GM19468 (cell line): ENCODE data around the gene CUL3.

Experiments used
- ATAC-seq: cut with Tn5 transposase; IDR thresholded peaks from one replicate; pipeline ENCODE4 v1.9.1; 2021; ENCODE audit warnings: mild to moderate bottlenecking, moderate library complexity, moderate number of reproducible peaks; ENCODE audit not compliant: unreplicated experiment; ENCODE audit errors: extremely low read depth

The CUL3 gene

GRCh38 chr2:224434618-224435017 is 150.5 kb downstream of the CUL3 start:
- ATAC-seq, result no peak

GRCh38 chr2:224433442-224433841 is 151.7 kb downstream of the CUL3 start:
- ATAC-seq, result no peak

- no peak for ATAC-seq
Observed at GRCh38 chr2:224432003-224432579, 153.1 kb downstream of the CUL3 start.

- no peak for ATAC-seq
Observed at GRCh38 chr2:224429441-224429810, 155.7 kb downstream of the CUL3 start.

- ATAC-seq, result no peak
Observed at GRCh38 chr2:224428787-224429440, 156.2 kb downstream of the CUL3 start.

- ATAC-seq, result no peak
Observed at GRCh38 chr2:224427471-224427870, 157.7 kb downstream of the CUL3 start.

- ATAC-seq, result no peak
Observed at GRCh38 chr2:224426656-224427055, 158.5 kb downstream of the CUL3 start.

- ATAC-seq, result no peak
Observed at GRCh38 chr2:224421065-224421464, 164.1 kb downstream of the CUL3 start.
